H54 (cell line): Measurements from ENCODE around the gene SLC25A2.

Source experiments
- DNase-seq: peaks from one replicate; pipeline ENCODE4 v3.0.0; 2011; ENCODE audit warnings: low spot score, mixed read lengths; ENCODE audit not compliant: insufficient read length
- FAIRE-seq: peaks from 3 replicates; lab custom pipeline; 2011; peaks lifted over from hg19 to GRCh38; lab: Jason Lieb, UNC
- POLR2A ChIP-seq: IDR thresholded peaks from 2 replicates; pipeline ENCODE4 v1.6.1; 2011; ENCODE audit warnings: low read depth, mild to moderate bottlenecking, low read length

The SLC25A2 gene

GRCh38 chr5:141258948-141259347 is 44.9 kb downstream of the SLC25A2 start:
- FAIRE-seq = no peak
- DNase-seq = no peak
- no peak for TF ChIP-seq POLR2A

GRCh38 chr5:141258464-141258863 is 45.4 kb downstream of the SLC25A2 start:
- TF ChIP-seq POLR2A = no peak
- DNase-seq = no peak
- FAIRE-seq = no peak
